Activated T-helper 1 cell treated with anti-CD3 and anti-CD28 coated beads, Interleukin-2, amount 50 U/mL, for 16 hours (primary cell): Measurements from ENCODE around the gene METTL9.
"Not testable (repeated sequence)": the region's sequence is repeated elsewhere in the genome, so short reads cannot be mapped to it uniquely, and the experiment has no call there.

Experiments
- DNase-seq, 2 donors: peaks; one replicate each; pipeline ENCODE4 v3.0.0-alpha.2; 2020; ENCODE audit warnings: low read depth in 1 of 2, low spot score in 1 of 2

Gene METTL9

DNA sequence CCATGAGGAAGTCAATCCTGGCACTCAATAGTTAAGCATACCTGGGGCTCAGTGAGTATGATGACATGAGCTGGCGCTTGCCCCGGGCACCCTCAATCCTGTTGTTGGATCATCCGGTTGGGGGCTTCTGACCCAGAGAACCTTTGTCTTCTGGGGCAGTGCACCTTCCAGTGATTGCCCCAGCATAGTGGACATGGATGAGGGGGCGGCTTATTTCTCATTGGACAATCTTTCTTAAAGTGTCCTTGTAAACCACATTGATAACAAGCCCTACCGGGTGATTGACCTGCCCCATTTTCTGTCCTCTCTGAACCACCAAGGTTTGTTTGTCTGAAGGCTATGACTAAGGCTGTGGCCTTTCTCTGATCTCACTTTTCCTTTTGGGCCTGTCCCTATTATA lies 34.8 kb downstream of the METTL9 start:
- DNase-seq, result no peak

DNA sequence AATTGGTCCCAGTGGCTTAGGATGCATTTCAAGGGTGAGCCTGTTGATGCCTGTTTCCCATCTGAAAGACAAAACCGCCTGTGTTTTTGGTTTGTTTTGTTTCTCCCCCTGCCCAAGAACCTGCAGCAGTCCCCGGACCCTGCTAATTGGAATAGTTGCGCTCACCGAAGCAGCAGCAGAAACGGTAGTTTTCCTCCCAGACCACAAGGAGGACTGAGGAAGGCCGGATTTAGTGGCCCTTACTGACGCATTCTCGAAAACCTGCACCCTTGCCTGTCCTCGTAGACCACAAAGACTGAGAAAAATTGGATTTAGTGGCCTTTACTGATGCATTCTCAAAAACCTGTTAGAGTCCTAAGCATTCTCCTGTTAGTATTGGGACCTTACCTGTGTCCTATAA lies 36.3 kb downstream of the METTL9 start:
- not testable (repeated sequence) for DNase-seq

DNA sequence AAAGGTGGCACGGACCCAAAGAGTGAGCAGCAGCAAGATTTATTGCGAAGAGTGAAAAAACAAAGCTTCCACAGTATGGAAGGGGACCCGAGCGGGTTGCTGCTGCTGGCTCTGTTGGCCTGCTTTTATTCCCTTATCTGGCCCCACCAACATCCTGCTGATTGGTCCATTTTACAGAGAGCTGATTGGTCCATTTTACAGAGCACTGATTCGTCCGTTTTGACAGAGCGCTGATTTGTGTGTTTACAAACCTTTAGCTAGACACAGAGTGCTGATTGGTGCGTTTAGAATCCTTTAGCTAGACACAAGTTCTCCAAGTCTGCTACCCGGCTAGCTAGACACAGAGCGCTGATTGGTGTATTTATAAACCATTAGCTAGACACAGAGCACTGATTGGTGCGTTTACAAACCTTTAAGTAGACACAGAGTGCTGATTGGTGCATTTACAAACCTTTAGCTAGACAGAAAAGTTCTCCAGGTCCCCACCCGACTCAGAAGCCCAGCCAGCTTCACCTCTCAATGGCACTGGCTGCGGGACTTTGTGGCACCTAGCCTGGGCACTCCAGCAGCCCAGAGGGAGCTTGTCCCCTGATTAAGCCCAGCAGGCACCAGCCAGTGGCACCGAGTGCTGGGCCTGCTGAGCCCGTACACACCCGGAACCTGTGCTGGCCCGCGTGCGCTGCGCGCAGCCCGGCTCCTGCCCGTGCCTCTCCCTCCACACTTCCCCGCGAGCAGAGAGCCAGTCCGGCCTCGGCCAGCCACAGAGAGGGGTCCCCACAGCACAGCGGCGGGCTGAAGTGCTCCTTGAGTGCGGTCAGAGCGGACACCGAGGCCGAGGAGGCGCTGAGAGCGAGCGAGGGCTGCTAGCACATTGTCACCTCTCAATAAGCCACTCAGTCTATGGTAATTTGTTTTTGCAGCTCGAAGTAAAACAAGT lies 37.9 kb downstream of the METTL9 start:
- DNase-seq, result no peak

DNA sequence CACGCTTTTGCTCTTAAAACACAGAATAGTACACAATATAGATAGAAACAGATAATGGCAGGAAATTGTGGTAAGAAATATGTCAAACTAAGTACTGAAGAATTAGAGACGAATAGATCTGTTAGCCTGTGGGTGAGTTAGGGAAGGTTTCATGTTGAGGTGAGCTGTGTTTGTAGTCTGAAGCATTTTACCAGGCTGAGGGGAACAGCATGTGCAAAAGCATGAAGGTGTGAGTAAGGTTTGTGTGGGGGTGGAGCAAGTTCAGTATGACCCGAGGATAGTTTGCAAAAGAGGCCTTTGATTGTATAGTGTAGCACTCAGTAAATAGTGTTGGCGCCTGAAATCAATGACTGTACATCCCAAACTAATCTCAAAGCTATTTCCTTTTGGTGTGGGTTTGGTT lies 39.2 kb downstream of the METTL9 start:
- no peak for DNase-seq

DNA sequence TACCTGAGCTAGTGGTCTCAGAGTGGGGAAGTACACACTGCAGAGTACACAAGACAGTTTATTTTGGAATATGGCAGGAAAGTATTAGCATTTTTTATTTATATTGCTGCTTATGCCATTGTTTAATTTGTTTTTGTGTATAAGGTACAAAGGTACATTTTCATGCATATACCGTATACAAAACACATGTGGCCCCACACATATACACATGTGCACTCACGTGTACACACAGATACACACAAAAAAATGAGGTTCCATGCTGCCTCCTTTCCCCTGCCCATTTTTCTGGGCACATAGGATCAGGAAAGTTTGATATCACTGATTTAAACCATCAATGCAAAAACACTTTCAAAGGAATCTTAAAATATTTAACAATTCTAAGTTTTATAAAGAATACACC lies 40.1 kb downstream of the METTL9 start:
- no peak for DNase-seq

DNA sequence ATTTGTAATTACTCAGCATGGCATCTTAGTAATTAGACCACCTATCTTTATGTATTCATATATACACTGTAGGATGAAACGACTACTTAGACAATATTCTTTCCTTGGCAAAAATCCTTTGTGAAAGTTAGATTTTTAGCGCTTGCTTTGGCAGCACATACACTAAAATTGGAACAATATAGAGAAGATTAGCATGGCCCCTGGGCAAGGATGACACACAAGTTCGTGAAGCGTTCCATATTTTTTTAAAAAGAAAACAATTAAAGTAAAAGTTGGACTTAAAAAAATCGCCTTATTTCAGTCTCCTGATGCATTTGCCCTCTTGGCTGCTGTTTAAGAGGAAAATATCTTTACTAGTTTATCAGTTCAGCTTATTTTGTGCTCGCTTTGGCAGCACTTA lies 42.5 kb downstream of the METTL9 start:
- DNase-seq, result no peak

DNA sequence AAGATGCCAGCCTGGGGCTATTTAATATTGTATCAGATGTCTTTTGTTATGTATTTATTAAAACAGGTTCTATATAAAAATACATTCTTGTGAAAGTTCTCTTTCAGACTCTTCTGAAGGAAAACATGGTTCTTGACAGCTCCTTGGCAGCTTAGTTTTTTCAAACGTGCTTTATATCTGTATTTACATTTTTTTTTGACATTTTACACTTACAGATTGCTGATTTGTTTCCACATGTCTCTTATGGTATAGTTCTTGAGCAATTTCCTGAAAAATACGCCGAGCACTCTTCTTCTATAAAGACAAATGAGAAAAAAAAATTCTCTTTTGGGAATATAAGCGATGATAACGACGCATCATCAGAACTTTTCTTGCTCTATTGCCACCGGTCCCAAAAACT lies 43.5 kb downstream of the METTL9 start:
- DNase-seq, result no peak

DNA sequence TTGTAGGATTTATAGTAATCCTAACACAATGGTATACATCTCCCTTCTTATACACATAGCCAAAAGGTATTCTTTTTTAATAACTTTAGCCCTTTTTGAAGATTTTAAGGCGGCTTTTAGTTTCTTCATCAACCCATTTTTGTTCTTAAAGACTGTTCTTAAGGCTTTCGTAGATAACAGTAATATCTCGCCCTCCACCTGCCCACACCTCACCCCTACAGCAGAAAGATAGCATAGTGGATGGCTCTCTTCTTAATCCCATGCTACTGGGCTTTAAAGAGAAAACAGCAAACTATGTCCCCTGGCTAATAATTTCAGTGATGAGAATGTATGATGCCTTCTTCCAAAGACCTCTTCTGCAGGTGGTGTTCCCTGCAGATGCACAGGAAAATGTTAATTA lies 44.4 kb downstream of the METTL9 start:
- DNase-seq, result no peak

DNA sequence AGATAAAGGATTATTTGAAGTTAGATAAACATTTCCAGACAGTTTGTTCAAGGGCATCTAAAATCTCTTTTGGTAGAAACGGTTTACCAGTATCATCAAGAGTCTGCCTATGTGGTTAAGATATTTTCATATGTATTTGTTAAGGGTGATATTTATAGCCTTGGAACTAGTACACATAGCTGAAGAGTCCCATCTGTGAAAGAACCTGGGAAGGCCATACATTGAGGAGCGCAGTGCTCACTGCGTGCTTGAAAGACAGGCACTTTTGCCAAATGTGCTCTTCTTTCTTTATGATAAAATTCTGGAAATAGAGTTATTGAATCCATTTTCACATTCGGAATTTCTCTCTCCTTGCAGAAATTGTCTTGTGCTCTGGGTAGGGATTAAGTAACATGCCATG lies 45.3 kb downstream of the METTL9 start:
- DNase-seq, result no peak

DNA sequence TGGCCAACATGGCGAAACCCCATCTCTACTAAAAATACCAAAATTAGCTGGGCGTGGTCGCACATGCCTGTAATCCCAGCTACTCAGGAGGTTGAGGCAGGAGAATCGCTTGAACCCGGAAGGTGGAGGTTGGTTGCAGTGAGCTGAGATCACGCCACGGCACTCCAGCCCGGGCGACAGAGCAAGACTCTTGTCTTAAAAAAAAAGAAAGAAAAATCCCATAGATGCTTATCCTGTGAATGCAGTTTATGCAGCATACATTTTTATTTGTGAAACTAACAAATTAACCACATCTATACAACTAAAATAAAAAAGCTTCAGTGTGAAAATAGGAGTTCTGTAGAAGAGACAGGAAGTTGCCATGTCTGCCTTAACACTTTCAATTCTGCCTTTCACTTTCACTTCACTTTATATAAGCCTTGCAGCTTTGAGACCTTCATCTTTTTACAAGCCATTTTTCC lies 45.9 kb downstream of the METTL9 start:
- no peak for DNase-seq

DNA sequence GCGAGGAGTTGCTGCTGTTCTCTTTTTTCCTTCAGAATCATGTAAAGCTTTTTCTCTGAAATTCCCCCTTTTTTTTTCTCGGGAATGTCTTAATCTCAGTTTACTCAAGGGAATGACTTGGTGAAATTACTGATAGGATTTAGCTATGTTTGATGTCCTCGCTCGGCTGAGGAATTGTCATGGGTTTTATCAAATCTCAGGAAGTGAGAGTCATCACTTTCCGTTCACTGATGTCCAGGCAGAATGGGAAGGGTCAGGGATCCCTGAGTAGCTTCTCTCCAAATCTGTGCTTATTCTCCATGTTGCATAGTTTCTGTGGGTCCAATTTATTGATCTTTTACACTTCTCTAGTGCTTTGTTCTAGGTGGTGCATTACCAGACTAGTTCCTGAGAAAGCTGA lies 46.7 kb downstream of the METTL9 start:
- DNase-seq, result no peak

DNA sequence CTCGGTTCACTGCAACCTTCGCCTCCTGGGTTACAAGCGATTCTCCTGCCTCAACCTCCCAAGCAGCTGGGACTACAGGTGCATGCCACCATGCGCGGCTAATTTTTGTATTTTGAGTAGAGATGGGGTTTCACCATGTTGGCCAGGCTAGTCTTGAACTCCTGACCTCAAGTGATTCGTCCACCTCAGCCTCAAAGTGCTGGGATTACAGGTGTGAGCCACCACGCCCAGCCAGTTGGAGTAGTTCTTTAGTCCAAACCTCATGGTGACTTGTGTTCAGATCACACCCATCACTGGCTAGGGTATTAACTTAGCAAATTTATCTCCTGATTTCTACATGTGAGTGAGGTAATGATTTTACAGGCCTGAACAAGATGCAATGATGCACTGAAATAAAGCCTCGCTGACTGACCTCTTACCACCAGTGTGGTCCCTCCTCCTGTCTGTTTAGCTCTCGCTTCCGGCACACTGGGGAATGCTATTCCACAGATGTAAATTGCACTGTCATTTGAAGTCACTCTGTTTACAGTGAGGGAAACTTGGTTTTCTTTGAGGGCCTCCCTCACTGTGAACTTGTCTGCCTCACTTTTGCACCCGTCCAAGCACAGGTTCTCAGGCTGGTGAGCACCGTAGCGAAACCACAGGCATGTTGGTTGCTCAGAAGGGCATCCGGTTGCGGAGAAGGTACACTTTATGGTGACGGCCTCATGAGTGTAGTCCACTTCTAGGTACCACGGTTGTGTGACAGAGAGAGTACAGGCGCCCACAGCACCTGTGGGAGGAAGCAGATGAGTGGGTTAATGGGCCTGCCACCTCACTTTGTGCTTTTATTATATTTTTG lies 47.6 kb downstream of the METTL9 start:
- DNase-seq, result peak; percentile 51 to 57

DNA sequence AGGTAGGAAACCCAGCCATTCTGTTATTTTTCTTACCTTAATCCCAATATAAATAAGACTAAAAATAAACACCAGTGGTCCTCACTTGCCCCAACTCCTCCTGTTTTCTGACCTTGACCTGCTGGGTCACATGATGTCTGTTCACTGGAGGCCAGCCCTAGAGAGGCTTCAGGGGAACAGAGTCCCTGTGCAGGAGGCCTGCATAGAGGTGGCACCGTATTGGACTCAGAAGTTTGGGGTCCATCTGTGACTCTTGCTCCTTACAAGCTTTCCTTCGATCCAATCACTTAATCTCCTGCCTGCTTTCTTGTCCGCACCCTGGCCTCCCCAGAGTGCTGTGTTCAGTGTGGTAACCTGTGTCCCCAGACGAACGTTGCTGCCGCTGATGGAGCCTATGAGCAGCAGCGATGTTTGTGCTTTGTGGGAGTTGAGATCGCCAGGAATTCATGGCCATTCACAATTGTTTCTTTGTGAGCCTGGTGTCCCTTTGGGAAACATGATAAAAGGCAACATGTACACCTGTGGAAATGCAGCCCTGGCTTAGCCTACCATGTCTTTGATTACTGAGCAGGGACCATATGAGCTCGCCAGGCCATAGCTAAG lies 48.3 kb downstream of the METTL9 start:
- no peak for DNase-seq

DNA sequence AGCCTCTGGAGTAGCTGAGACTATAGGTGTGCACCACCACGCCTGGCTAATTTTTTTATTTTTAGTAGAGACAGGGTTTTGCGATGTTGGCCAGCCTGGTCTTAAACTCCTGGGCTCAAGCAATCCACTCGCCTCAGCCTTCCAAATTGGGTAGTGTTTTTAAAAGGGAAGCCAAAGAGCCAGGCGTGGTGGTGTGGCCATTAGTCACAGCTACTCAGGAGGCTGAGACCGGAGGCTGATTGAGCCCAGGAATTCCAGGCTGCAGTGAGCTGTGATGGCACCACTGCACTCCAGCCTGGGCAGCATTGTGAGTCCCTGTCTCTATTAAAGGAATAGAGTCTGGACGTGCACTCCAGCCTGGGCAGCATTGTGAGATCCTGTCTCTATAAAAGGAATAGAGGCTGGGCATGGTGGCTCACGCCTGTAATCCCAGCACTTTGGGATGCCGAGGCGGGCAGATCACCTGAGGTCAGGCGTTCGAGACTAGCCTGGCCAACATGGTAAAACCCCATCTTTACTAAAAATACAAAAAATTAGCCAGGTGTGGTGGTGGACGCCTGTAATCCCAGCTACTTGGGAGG lies 50.5 kb downstream of the METTL9 start:
- DNase-seq, result not testable (repeated sequence)

DNA sequence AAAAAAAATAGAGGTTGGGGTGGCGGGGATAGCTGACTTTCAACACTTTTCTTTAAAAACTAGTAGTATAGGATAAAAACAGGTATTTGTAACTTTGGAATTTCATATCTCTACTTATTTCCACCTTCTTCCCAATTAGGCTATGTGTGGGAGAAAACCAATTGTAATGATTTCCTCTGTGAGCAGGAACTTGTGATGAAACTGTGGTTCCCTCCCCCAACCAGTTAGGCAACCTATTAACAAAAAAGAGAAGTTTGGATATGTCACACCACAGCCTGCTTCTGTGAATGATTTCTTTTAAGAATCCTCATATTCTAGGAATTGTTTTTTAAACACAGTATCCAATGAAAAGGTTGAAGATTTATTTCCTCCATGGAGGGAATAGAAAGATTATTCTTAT lies 51.1 kb downstream of the METTL9 start:
- no peak for DNase-seq

DNA sequence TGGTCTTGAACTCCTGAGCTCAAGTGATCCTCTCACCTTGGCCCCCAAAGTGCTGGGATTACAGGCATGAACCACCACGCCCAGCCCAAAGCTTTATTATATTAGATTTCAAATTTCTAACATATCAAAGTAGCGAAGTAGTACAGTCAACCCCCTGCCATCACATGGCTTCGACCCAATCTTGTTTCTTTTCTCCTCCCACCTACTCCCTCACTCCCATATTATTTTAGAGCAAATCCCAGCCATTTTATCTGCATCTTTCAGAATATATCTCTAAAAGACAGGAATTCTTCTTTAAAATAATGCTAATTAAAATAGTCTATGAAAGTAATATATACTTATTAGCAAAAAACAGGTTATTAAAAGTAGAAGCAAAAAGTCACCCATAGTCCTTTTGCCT lies 52.1 kb downstream of the METTL9 start:
- no peak for DNase-seq

DNA sequence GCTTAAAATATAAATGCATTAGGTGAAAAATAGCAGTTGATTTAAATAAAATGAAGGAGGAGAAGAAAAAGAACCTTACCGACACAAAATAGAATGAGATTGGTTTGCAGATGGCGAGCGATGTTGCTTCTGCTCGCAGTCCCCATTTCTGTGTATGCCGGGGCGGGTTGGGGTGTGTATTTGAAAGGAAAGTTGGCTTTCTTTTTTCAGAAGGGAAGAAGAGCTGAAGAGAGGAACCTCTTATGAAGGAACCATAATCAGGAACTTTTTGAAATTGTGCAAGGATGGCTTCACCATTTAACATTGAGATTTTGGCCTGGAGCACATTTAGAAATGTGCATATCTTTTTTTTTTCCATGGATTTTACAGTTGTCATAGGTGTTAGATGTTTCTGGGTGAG lies 53.1 kb downstream of the METTL9 start, which contains the start of gene IGSF6:
Gene IGSF6, minus strand, starts transcription at position 156 of the 400 bp plus-strand sequence. Its CDS starts 10 bp downstream, at position 146.
- DNase-seq, result no peak

DNA sequence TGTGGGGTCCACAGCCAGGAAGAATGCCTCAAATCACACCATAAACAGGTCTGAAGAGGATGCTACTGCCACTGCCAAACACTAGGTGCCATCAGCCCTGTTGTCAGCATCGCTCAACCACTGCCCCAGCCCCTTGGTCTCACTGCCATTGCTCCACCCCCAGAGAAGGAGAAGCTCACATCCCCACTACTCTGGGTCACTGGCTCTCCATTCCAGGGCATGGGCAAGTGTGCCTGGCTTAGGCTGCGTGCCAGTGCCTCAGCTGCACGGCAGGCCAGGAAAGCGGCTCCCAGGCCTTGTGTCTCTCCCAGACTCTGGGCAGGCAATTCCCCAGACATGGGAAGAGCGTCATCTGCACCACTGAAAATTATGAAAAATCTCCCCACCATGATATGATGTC lies 54.2 kb downstream of the METTL9 start:
- no peak for DNase-seq

DNA sequence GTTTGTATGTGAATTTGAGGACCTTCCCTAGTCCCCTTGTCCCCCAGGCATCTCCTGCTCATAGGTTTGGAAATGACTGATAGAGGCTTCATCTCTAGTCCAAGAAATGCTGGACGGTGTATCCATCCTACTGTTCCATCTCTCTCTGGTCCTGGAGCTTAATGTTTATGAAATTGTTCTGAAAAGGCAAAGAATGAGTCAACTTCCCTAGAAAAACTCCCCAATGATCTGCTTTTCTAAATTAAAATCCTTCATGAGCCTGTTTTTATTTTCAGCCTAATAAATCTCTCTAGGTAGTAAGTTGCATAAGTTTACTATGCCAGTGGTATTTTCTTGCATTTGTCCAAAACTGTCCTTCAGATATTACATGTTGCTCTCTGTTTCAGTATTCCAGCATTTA lies 55.1 kb downstream of the METTL9 start:
- no peak for DNase-seq

DNA sequence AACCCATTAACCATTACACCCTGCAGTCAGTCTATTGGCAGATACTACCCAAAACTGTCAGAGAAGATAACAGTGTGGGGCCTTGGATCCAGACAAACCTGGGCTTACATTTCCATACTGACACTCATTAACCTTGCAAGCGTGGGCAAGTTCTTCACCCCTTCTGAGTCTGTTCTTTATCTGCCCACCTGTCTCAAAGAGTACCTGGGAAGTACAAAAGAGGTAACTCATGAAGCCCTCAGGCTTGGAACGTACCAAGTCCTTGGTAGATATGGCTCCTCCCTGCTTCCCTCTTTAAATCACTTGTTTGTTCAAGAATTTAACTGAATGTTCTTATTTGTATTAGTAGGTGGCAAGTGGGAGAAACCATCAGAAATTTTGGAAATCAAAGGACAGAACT lies 55.5 kb downstream of the METTL9 start:
- no peak for DNase-seq
